ENCODE results near the gene FOCAD. TPM values are rescaled to one million over a fixed set of nuclear protein-coding genes. Genes with fewer than 3 reads are reported as not detected.
A peak's percentile ranks its signal among the peaks of the same experiment; 100 is the strongest.

The FOCAD gene
- 26.7 TPM for polyA plus RNA-seq (2013, experiment 1 of 2)
- polyA plus RNA-seq (2013, experiment 2 of 2), result 32.8 TPM

GRCh38 chr9:20684035-20684874 lies at the start of gene FOCAD:
TSS of gene FOCAD (plus strand) at chr9:20684259. CDS start at chr9:20715354, 31,095 bp downstream.
- no peaks in the 10 kb centered on the region for H3K9me3 ChIP-seq (ENCODE audit: insufficient read depth, low read depth, low read length)
- no peaks in the 10 kb centered on the region for H3K27me3 ChIP-seq (ENCODE audit: insufficient read depth, low read length)
- peaks cover 9% of the 10 kb centered on the region; the same call in 1 of the 2 replicates for H3K4me1 ChIP-seq (ENCODE audit: insufficient read depth, low read length)
- H3K36me3 ChIP-seq (ENCODE audit: insufficient read depth, low read length), result no peaks in the 10 kb centered on the region
- WGBS, result 1% methylated on average over 78 of the region's 78 CpGs
- peak within 1 kb of the TSS; percentile 77 for H3K4me3 ChIP-seq (ENCODE audit: low read length)
- H3K9ac ChIP-seq (ENCODE audit: low read depth, low read length), result peak within 1 kb of the TSS; percentile 87
- H3K27ac ChIP-seq (ENCODE audit: low read depth, low read length), result peak within 1 kb of the TSS; percentile 81; the same call in 1 of the 2 replicates

GRCh38 chr9:20634895-20635294 lies 49.2 kb upstream of the FOCAD start:
- H3K4me3 ChIP-seq (ENCODE audit: low read length), result no peak overlapping the region
- no peak overlapping the region for H3K9ac ChIP-seq (ENCODE audit: low read depth, low read length)
- H3K27me3 ChIP-seq (ENCODE audit: insufficient read depth, low read length), result no peaks in the 10 kb centered on the region
- no peaks in the 10 kb centered on the region for H3K9me3 ChIP-seq (ENCODE audit: insufficient read depth, low read depth, low read length)
- WGBS, result 43% methylated on average over 2 of the region's 4 CpGs
- peaks cover 28% of the 10 kb centered on the region for H3K4me1 ChIP-seq (ENCODE audit: insufficient read depth, low read length)
- no peaks in the 10 kb centered on the region for H3K36me3 ChIP-seq (ENCODE audit: insufficient read depth, low read length)
- H3K27ac ChIP-seq (ENCODE audit: low read depth, low read length), result peak overlapping the region; percentile 34; the same call in 1 of the 2 replicates

GRCh38 chr9:20636888-20637440 lies 47.1 kb upstream of the FOCAD start:
- no peaks in the 10 kb centered on the region for H3K9me3 ChIP-seq (ENCODE audit: insufficient read depth, low read depth, low read length)
- 53% methylated on average over 3 of the region's 3 CpGs for WGBS
- H3K9ac ChIP-seq (ENCODE audit: low read depth, low read length), result no peak overlapping the region
- no peak overlapping the region for H3K27ac ChIP-seq (ENCODE audit: low read depth, low read length)
- H3K36me3 ChIP-seq (ENCODE audit: insufficient read depth, low read length), result no peaks in the 10 kb centered on the region
- H3K4me1 ChIP-seq (ENCODE audit: insufficient read depth, low read length), result peaks cover 28% of the 10 kb centered on the region
- no peak overlapping the region for H3K4me3 ChIP-seq (ENCODE audit: low read length)
- H3K27me3 ChIP-seq (ENCODE audit: insufficient read depth, low read length), result no peaks in the 10 kb centered on the region

- H3K9me3 ChIP-seq (ENCODE audit: insufficient read depth, low read depth, low read length), result no peaks in the 10 kb centered on the region
- H3K27me3 ChIP-seq (ENCODE audit: insufficient read depth, low read length), result no peaks in the 10 kb centered on the region
- no peak overlapping the region for H3K9ac ChIP-seq (ENCODE audit: low read depth, low read length)
- 91% methylated on average over 7 of the region's 7 CpGs for WGBS
- H3K4me3 ChIP-seq (ENCODE audit: low read length), result no peak overlapping the region
- peaks cover 18% of the 10 kb centered on the region for H3K4me1 ChIP-seq (ENCODE audit: insufficient read depth, low read length)
- H3K36me3 ChIP-seq (ENCODE audit: insufficient read depth, low read length), result no peaks in the 10 kb centered on the region
- no peak overlapping the region for H3K27ac ChIP-seq (ENCODE audit: low read depth, low read length)
Observed at GRCh38 chr9:20640331-20641187, 43.5 kb upstream of the FOCAD start.

GRCh38 chr9:20642045-20642444 lies 42.0 kb upstream of the FOCAD start:
- H3K4me3 ChIP-seq (ENCODE audit: low read length), result no peak overlapping the region
- no CpG with 5 or more reads among the region's 1 CpG for WGBS
- H3K27ac ChIP-seq (ENCODE audit: low read depth, low read length), result no peak overlapping the region
- H3K27me3 ChIP-seq (ENCODE audit: insufficient read depth, low read length), result no peaks in the 10 kb centered on the region
- H3K36me3 ChIP-seq (ENCODE audit: insufficient read depth, low read length), result no peaks in the 10 kb centered on the region
- peaks cover 7% of the 10 kb centered on the region for H3K4me1 ChIP-seq (ENCODE audit: insufficient read depth, low read length)
- H3K9ac ChIP-seq (ENCODE audit: low read depth, low read length), result no peak overlapping the region
- no peaks in the 10 kb centered on the region for H3K9me3 ChIP-seq (ENCODE audit: insufficient read depth, low read depth, low read length)

- Histone ChIP-seq H3K9me3 (ENCODE audit: insufficient read depth, low read depth, low read length) (no peaks in the 10 kb centered on the region), H3K9ac (ENCODE audit: low read depth, low read length) (no peak overlapping the region), H3K4me3 (ENCODE audit: low read length) (no peak overlapping the region), H3K27me3 (ENCODE audit: insufficient read depth, low read length) (no peaks in the 10 kb centered on the region), H3K4me1 (ENCODE audit: insufficient read depth, low read length) (no peaks in the 10 kb centered on the region), H3K36me3 (ENCODE audit: insufficient read depth, low read length) (no peaks in the 10 kb centered on the region), H3K27ac (ENCODE audit: low read depth, low read length) (no peak overlapping the region)
- WGBS, result 88% methylated on average over 3 of the region's 3 CpGs
Observed at GRCh38 chr9:20643660-20644059, 40.4 kb upstream of the FOCAD start.

GRCh38 chr9:20646656-20647055 lies 37.4 kb upstream of the FOCAD start:
- H3K4me1 ChIP-seq (ENCODE audit: insufficient read depth, low read length), result no peaks in the 10 kb centered on the region
- no peak overlapping the region for H3K9ac ChIP-seq (ENCODE audit: low read depth, low read length)
- no peaks in the 10 kb centered on the region for H3K9me3 ChIP-seq (ENCODE audit: insufficient read depth, low read depth, low read length)
- WGBS, result 98% methylated on average over 4 of the region's 4 CpGs
- no peak overlapping the region for H3K27ac ChIP-seq (ENCODE audit: low read depth, low read length)
- H3K36me3 ChIP-seq (ENCODE audit: insufficient read depth, low read length), result no peaks in the 10 kb centered on the region
- no peaks in the 10 kb centered on the region for H3K27me3 ChIP-seq (ENCODE audit: insufficient read depth, low read length)
- no peak overlapping the region for H3K4me3 ChIP-seq (ENCODE audit: low read length)

GRCh38 chr9:20649381-20649780 lies 34.7 kb upstream of the FOCAD start:
- Histone ChIP-seq H3K27ac (ENCODE audit: low read depth, low read length) (no peak overlapping the region), H3K4me1 (ENCODE audit: insufficient read depth, low read length) (no peaks in the 10 kb centered on the region), H3K27me3 (ENCODE audit: insufficient read depth, low read length) (no peaks in the 10 kb centered on the region), H3K9ac (ENCODE audit: low read depth, low read length) (no peak overlapping the region), H3K9me3 (ENCODE audit: insufficient read depth, low read depth, low read length) (no peaks in the 10 kb centered on the region), H3K4me3 (ENCODE audit: low read length) (no peak overlapping the region), H3K36me3 (ENCODE audit: insufficient read depth, low read length) (no peaks in the 10 kb centered on the region)
- no CpG with 5 or more reads among the region's 1 CpG for WGBS

GRCh38 chr9:20650313-20650712 lies 33.7 kb upstream of the FOCAD start:
- Histone ChIP-seq H3K27ac (ENCODE audit: low read depth, low read length) (no peak overlapping the region), H3K9ac (ENCODE audit: low read depth, low read length) (no peak overlapping the region), H3K36me3 (ENCODE audit: insufficient read depth, low read length) (no peaks in the 10 kb centered on the region), H3K9me3 (ENCODE audit: insufficient read depth, low read depth, low read length) (no peaks in the 10 kb centered on the region), H3K4me1 (ENCODE audit: insufficient read depth, low read length) (no peaks in the 10 kb centered on the region), H3K4me3 (ENCODE audit: low read length) (no peak overlapping the region), H3K27me3 (ENCODE audit: insufficient read depth, low read length) (no peaks in the 10 kb centered on the region)
- 93% methylated on average over 4 of the region's 4 CpGs for WGBS

- WGBS, result 95% methylated on average over 3 of the region's 4 CpGs
- Histone ChIP-seq H3K36me3 (ENCODE audit: insufficient read depth, low read length) (no peaks in the 10 kb centered on the region), H3K4me3 (ENCODE audit: low read length) (no peak overlapping the region), H3K27ac (ENCODE audit: low read depth, low read length) (no peak overlapping the region), H3K4me1 (ENCODE audit: insufficient read depth, low read length) (no peaks in the 10 kb centered on the region), H3K9ac (ENCODE audit: low read depth, low read length) (no peak overlapping the region), H3K27me3 (ENCODE audit: insufficient read depth, low read length) (no peaks in the 10 kb centered on the region), H3K9me3 (ENCODE audit: insufficient read depth, low read depth, low read length) (no peaks in the 10 kb centered on the region)
Observed at GRCh38 chr9:20650750-20651299, 33.2 kb upstream of the FOCAD start.
